Measurements from ENCODE around the gene SMIM12.

Gene SMIM12, protein sequence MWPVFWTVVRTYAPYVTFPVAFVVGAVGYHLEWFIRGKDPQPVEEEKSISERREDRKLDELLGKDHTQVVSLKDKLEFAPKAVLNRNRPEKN

DNA sequence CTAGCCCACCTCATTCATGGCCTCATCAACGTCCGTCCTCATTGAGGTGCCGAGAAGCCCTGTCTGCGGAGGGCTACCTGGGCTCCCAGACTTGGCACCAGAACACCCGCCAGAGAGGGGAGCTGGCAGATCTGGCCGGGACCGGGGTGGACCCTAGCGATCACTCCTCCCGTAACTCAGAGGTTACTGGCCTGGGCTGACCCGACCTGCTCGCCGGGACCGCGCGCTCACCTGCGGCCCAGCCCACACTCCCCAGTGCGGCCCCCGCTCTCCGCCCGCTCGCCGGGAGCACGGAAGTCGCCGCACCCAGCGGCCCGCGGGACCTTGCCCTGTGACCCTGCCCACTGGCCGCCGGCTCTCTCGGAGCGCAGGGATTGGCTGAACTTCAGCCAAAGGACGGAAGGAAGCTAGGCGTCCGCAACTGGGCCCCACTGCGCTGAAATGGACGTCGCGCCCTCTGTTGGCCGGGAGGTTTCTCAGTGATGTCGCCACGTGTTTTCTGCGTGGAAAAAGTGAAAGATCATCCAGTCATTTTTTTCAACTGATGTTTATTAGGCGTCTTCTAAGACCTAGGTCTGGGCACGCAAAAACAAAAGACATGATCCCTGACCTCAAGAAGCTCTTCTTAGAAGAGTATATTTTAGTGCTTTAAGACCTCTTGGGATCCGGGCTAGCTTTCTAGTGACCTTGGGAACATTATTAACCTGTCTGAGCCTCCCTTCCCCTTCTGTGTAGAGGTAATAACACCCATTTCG, at the start of gene SMIM12:
TSS of gene SMIM12 (minus strand) at position 304 of the 755 bp plus-strand sequence. CDS start 3,772 bp downstream, outside the sequence.
- peak; percentile 87 to 89 for DNase-seq (ENCODE audit: low read depth in 2 of 2)

DNA sequence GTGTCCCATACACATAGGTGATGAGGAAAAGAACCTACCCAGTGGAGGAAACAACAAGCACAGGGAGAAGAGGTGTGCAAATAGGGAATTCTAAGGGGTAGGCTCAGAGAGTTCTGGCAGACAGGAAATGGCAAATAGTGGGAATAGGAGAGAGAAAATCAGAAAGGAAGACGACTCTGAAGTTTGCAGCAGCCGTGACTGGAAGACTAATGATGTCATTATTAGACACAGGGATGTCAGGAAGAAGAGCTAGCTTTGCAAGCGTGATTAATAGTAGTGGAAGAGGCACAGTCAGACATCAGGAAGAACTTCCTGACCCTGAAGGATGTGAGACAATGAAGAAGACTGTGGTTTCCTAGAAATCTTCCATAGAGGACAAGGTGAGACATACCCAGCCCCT, 48.8 kb upstream of the SMIM12 start:
- no peak for DNase-seq (ENCODE audit: low read depth in 2 of 2)

DNA sequence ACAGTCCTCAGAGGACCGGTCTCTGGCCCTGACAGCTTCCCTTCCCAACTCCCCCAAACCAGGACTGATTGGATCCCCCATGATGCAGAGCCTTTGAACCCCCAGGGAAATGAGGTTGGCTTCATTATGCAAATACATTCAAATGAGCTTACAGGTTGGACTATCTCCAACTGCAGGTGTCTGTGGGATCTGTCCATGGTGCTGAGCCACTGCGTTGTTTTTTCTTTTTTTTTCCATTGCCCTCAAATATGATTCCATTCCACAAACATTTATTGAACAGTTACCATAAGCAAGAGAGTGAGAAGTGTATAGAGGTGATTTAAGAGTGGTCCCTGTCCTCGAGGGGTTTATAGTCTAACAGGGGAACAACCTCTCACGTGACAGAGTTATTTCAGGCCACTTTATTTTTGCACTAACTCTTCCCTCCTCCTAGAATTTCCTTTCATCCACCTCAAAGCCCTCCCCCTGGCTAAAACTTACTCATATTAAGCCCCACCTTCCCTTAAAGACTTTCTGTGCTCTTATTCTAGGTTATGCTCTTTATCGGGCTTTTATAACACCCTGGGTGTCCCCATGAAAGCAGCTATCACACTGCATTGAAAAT, 48.0 kb upstream of the SMIM12 start:
- DNase-seq (ENCODE audit: low read depth in 2 of 2) = no peak

DNA sequence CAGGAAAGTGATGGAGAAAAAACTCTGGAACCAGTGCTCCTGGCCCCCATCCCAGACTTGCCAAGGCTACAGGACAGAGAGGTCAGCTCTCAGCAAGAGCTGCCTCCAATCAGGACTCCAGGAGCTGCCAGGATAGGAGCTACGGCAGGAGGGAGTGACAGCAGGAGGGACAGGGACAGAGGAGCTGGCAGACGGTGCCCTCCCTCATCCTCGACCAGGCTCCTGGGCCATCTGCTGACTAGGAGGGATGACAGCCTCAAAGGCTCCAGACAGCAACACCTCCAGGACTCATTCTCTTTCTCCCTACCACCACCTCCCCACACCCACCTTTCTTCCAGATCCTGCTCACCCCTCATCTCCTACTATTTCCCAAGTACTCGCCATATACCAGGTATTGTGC, 47.2 kb upstream of the SMIM12 start:
- DNase-seq (ENCODE audit: low read depth in 2 of 2) = no peak

DNA sequence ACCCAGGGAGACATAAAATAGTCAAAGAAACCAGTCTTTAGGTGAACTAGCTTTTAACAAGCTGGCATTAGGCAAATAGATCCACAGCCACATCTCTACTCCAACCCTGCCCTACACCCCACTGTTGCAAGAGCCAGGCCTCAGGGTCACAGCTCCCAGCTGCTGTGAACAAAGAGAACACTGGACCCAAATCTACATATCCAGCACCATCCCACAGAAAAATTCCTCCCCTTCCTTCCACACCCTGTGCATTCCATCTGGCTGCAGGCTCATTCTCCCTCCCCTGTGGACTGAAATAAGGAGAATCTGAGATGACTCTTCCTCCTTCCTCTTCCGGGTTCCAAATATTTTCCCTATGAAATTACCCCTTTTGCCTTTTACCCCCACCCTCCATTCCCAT, 46.7 kb upstream of the SMIM12 start:
- DNase-seq (ENCODE audit: low read depth in 2 of 2) = no peak

DNA sequence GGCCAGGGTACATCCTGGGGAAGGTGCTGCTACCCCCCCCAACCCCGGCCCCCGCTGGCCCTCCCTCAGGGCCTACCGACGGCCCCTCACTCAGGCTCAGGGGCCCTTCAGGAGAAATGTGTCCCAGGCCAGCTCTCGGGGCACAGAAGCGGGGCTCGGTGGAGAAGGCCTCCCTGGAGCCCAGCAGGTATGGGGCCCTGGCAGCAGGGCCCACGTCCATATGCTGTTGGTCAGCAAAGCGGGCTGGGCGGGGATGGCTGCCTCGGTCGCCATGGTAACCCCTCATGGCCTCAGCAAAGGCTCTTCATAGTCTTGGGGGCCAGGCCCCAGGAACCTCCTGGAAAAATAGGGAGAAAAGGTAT, 45.5 kb upstream of the SMIM12 start:
- no peak for DNase-seq (ENCODE audit: low read depth in 2 of 2)

DNA sequence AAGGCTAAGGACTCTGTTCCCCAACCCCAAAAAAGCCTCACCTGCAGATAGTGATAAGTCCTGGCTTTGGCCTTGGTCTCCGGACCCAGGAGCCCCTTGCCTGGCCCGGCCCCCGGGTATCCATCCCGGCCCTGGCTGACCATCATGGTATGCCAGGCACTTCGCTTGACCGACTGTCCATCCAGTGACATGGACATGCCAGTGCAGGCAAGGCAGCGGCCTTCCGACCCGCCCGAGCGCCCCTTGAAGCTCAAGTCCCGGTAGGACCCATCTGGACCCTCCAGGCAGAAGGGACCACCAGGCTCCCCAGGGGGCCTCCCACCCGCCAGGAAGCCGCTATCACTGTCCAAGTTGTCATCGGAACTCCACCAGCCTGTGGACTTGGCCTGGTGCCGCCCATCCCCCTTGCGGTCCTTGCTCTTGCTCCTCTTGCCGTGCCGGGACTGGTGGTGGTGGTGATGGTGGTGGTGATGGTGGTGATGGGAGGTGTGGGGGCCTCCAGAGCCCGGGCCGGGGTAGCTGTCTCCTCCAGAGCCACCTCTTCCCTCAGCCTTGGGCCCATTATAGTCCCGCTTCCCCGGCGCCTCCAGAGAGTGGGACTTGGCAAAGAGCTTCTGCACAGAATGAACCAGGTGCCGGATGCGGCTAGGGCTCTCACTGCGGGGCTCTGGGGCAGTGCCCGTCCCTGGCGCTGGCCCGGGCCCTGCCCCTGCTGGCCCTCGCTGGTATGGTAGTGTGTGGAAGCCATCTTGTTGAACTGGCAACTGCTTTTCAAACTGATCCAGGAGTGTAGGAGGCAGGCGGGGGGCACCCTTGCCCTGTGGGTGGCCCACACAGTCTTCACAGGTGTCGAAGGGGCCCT, 44.9 kb upstream of the SMIM12 start:
- DNase-seq (ENCODE audit: low read depth in 2 of 2) = no peak

DNA sequence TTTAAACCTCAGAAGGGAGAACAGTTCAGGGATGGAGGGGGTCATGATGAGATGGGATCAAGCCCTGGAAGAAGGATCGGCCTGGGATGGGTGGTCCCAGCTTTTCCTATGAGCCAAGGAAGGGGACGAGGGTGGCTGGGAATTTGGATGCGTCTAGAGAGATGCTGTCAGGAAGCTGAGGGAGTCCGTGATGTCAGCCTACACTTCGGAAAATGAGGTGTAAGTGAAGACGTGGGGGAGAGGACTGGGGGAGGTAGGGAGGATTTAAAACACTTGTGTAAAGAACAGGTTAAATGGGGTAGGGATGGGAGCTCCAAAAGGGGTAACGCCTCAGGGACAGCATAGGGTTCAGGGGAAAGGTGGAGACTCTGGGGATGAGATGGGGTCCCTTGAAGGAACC, 42.4 kb upstream of the SMIM12 start:
- DNase-seq (ENCODE audit: low read depth in 2 of 2) = no peak

DNA sequence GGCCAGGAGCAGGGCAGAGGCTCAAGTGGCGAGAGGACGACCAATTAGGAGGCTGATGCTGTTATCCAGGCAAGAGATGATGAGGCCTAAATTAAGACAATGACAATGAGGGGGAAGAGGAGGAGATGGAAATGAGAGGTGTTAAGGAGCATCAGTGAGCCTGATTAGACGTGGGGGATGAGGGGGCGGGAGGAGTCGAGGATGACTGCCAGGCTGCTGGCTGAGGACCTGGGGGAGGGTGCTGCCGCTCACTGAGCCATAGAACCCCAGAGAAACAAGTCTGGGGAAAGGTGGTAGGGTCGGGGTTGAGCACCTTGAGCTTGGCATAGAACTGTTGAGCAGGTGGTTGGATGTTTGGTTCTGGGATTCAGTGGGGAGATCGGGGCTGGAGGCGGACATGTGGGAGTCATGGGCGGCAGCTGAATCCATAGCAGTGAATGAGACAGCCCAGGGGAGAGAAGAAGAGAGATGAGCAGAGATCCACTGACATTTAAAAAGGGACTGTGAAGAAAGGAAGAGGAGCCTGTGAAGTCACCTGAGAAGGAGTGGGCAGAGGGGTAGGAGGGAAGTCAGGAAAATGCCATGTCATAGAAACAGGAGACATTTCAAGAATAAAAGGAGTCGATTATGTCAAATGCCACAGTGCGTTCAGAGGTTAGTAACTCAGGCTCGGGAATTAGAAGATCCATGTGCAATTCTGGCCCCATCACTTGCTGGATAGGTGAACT, 41.4 kb upstream of the SMIM12 start:
- DNase-seq (ENCODE audit: low read depth in 2 of 2) = no peak

DNA sequence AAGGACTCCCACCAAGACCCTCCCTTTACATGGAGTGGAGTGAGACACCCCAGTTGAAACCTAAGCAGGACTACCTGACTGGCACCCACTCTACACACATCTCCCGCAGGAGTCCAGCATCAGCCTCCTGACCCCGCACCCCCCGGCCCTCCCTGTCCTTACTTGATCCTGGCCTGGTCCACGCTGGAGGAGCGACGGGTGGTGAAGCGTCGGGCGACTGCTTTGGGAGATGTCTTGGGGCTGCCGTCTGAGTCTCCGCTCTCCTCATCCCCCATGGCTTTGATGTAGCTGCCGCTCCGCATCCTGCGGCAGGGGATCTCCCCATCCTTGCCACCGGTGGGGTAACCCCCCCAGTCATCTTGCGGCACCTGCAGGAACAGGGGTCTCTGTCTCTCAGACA, 40.4 kb upstream of the SMIM12 start:
- no peak for DNase-seq (ENCODE audit: low read depth in 2 of 2)

DNA sequence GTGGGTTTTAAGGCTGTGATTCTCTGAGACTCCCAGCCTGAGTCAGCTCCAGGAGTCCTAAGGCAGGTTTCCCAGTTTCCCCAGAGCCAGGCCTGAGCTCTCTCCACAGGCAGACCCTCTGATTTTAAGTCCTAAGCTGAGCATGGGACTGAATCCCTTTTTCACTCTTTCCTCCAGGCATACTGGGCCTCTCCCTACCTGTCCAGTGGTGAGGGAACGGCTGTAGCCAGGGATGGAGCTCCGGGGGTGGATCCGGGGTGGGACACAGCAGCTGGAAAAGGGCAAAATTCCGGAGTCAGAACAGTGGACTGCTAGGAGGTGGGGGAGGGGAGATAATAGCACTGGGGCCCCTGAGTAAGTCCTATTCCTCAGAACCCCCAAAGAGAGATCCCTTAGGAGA, 39.9 kb upstream of the SMIM12 start:
- DNase-seq (ENCODE audit: low read depth in 2 of 2) = no peak

DNA sequence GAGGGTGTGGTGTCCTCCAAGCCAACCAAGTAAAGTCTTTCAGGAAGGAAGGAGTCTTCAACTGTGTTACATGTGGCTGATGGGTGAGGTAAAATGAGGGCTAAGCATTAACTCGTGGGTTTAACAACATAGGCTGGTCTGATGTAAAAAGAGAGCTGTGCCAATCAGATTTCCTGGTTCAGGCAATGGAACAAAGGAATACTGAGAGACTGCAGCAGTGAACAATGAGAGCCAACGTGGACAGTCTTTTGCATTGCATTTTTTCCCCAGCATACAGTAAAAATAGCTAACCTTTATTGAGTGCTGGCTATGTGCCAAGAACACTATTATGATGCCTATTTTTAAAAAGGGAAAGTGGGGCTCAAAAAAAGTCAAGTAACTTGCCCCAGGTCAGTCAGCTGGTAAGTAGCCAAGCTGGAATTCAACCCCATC, 38.8 kb upstream of the SMIM12 start:
- no peak for DNase-seq (ENCODE audit: low read depth in 2 of 2)

DNA sequence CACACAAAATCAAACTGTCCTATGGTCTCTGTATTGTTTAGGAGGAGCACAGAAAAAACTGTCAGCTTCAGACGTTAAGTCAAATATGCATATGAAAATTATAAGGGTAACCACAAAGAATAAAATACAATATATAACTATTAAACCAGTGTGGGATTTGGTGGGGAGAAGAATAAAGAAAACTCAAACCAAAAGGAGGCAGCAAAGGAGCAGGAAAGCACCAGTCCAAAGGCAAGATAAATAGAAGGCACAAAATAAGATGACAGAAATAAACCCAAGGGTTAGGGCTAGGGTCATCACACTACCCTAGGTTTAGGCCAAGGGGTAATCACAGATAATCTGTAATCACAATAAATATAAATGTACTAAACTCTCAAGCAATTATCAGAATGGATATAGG, 37.1 kb upstream of the SMIM12 start:
- no peak for DNase-seq (ENCODE audit: low read depth in 2 of 2)

DNA sequence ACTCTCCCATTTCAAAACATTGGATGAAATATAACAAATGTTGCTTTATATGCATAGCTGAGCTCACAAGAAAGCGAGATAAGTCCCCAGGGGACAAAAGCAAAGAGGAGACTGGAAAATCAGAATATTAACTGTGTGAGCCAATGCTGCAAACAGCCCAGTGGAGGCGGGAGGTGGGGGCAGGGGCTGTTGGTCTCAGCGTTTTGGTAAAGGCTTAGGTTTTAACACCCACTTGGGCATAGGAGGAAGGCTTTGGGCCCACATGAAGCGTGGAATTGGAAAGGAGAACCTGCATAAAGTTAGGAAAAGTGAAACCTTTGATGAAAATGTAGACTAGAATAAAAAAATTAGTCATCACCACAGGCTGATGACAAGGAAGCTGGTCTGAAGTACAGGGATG, 30.2 kb upstream of the SMIM12 start:
- DNase-seq (ENCODE audit: low read depth in 2 of 2) = no peak

DNA sequence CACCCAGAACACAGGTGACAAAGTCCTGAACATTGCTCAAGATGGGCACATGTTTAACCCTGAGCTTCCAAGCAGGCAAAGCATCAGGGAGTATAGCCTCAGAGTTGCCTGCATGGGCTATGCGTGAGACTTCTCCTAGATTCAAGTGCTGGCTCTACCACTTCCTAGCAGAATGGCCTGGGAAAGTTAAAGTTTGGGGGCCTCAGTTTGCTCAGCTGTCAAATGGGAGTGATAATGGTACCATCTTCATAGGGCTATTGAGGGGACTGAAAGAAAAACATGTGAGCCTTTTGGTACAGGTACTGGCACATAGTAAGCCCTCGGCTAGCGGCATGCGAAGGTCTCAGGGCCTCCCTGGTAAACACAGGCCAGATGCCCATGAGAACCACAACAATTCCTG, 28.0 kb upstream of the SMIM12 start:
- DNase-seq (ENCODE audit: low read depth in 2 of 2) = no peak

DNA sequence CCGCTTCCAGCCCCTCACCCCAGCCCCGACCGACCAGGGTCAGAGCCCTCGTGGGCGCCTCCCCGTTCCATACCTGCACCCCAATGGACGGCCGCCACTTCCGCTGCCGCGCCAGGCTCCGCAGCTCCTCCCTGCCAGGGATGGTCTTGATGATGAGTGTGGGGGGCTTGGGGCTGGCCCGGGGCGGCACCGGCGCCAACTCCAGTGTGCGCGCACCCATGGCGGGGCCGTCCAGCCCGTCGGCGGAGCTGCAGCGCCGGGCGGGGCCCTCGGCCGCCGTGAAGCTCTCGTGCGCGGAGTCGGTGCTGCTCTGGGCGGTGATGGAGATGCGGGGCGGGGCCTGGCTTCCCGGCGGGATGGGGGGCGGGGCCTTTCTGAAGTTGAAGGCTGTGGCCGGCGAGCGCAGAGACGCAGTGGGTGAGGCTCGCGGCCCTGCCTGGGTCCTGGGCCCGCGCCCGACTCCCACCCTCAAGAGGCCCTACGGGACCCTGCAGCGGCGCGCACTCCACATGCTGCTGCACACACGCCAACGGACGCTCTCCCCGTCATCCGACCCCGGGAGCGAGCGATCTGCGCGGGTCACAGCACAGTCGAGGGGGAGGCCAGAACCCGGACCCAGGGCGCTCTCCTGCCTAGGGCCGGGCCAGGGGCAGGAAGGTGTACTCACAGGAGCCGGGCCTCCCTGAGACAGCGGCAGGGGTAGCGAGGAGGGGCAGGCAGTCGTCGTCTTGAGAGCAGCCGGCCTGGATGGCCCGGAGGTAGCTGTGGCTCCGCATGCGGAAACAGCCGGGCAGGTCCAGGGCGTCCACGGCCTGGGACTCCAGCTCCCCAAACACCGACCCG, 26.1 kb upstream of the SMIM12 start:
- DNase-seq (ENCODE audit: low read depth in 2 of 2) = peak in 1 of 2 donors; percentile 66

DNA sequence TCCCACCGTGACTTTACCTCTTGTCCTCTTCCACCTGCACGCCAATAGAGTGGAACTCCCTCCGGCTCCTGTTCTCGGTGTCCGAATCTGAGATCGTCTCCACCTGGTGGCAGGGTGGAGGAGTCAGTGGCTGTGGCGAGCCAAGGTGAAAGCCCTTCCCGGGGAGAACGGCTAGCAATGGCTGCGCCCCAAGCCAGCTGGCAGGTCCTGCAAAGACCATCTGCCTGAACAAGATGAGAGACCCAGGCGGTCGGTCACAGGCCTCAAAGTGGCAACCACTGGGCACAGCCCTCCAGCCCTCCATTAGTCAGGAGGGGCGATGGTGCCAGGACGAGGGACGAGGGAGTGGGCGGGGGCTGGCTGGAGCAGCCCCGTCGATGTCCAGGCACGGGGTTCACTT, 25.4 kb upstream of the SMIM12 start:
- DNase-seq (ENCODE audit: low read depth in 2 of 2) = no peak

DNA sequence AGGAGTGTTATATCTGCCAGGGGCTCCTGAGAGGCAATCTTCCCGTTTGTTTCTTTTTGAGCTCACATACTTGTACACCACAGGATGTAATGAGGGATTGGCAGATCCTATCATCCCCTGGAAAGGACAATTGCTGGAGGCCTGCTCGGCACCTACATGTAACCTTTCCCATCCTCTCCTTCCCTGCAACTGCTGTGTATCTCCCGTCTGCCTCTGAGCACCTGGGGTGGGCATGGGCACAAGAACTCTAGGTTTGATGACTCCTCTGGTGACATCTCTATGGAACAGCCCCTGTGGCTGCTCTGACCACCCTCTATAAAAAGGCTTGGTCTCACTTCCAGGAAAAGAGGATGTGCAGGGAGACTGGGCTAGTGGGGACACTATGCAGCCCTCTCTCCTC, 25.0 kb upstream of the SMIM12 start:
- no peak for DNase-seq (ENCODE audit: low read depth in 2 of 2)

DNA sequence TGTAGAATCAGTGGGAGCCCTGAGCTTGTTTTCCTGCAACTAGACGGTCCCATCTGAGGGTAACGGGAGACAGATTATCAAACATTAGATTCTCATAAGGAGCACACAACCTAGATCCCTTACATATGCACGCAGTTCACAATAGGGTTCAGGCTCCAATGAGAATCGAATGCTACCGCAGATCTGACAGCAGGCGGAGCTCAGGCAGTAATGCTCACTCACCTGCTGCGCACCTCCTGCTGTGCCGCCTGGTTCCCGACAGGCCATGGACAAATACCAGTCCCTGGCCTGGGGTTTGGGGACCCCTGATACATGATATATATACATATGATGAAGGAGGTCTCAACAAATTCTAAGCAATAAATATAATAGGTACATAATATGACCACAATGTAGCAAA, 19.7 kb upstream of the SMIM12 start:
- no peak for DNase-seq (ENCODE audit: low read depth in 2 of 2)

DNA sequence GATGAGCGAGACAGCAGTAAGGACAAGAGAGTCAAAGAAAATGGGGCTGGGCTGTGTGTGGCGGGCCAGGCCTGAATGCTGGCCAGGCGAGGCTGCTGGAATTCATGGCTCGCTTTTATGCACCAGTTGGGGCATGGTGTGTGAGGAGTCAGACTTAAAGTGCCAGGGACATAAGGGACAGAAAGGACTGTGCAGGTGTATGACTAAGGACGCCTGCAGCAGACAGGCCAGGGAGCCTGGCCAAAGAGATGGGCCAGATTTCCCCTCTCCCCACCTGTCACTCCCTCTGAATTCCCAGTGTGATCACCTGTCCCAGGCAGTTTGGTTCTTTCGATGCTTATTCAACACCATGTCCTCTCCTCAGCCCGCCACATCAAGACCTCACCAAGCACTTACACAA, 16.9 kb upstream of the SMIM12 start:
- no peak for DNase-seq (ENCODE audit: low read depth in 2 of 2)

Measured in stimulated activated CD4-positive, alpha-beta T cell treated with anti-CD3 and anti-CD28 coated beads, Interleukin-15, amount 100 ng/mL, for 48 hours (primary cell).